K562 (cell line): Measurements from ENCODE around the gene PAK1IP1. TPM values are rescaled to one million over a fixed set of nuclear protein-coding genes. Genes with fewer than 3 reads are reported as not detected.
"Not testable (repeated sequence)": the region's sequence is repeated elsewhere in the genome, so short reads cannot be mapped to it uniquely, and the experiment has no call there.

Source experiments
- ATF1 ChIP-seq, 2 experiments: fragments of 450-650 bp in 1 of 2; IDR thresholded peaks; 2 replicates each; pipeline ENCODE4 v1.6.1; 2016; ENCODE audit warnings: missing compliant biosample characterization in 1 of 2, missing genetic modification characterization in 1 of 2
- CXXC5 ChIP-seq: fragments of 250-450 bp; sonication (Bioruptor Pico); IDR thresholded peaks from 2 replicates; pipeline ENCODE4 v1.8.0; 2022; ENCODE audit warnings: inconsistent platforms, mild to moderate bottlenecking, moderate library complexity
- FOXO4 ChIP-seq: fragments of 450-650 bp; formaldehyde crosslinking; IDR thresholded peaks from 2 replicates; pipeline ENCODE4 v1.4.0; 2020; ENCODE audit warnings: mild to moderate bottlenecking, moderate library complexity
- HOMEZ ChIP-seq: fragments of 250-450 bp; sonication (Bioruptor Pico); IDR thresholded peaks from 2 replicates; pipeline ENCODE4 v1.4.0; 2020; ENCODE audit warnings: mild to moderate bottlenecking, moderate library complexity
- MAFG ChIP-seq: fragments of 450-650 bp; conservative IDR thresholded peaks from 2 replicates; pipeline ENCODE4 v1.6.1; 2016; ENCODE audit warnings: missing genetic modification characterization, missing compliant biosample characterization
- PTTG1 ChIP-seq: fragments of 450-650 bp; IDR thresholded peaks from 2 replicates; pipeline ENCODE4 v1.6.1; 2016; ENCODE audit warnings: low read depth, mild to moderate bottlenecking, missing genetic modification characterization, missing compliant biosample characterization
- RREB1 ChIP-seq: fragments of 250-450 bp; sonication (Bioruptor Pico); IDR thresholded peaks from 2 replicates; pipeline ENCODE4 v1.4.0; 2020
- SMAD3 ChIP-seq: fragments of 450-650 bp; formaldehyde crosslinking; conservative IDR thresholded peaks from 2 replicates; pipeline ENCODE4 v1.4.0; 2020; ENCODE audit warnings: mild to moderate bottlenecking
- SMAD4 ChIP-seq: fragments of 250-450 bp; sonication (Bioruptor Pico); conservative IDR thresholded peaks from 2 replicates; pipeline ENCODE4 v1.8.0; 2021; ENCODE audit warnings: inconsistent platforms, mild to moderate bottlenecking, moderate library complexity
- ZBTB12 ChIP-seq: fragments of 250-450 bp; sonication (Bioruptor Pico); IDR thresholded peaks from 2 replicates; pipeline ENCODE4 v1.4.0; 2020
- ZNF239 ChIP-seq: fragments of 250-450 bp; sonication (Bioruptor Pico); IDR thresholded peaks from 2 replicates; pipeline ENCODE4 v1.4.0; 2020; ENCODE audit warnings: mild to moderate bottlenecking
- ZNF592 ChIP-seq: fragments of 450-650 bp; IDR thresholded peaks from 2 replicates; pipeline ENCODE4 v1.6.1; 2017; ENCODE audit warnings: antibody characterized with exemption, mild to moderate bottlenecking
- polyA plus RNA-seq, 8 experiments: library from polyadenylated mRNA; depleted of rRNA in 4 of 8; stranded (reverse) in 5 of 8; unstranded in 3 of 8; fragments of >200 nt; fragmentation: Nextera tagmentation in 2 of 8; fragmentation: Illumina TruSeq in 1 of 8; extraction: Ambion mirVana in 2 of 8; extraction: Trizol in 1 of 8; gene quantifications; 2 replicates each; pipeline versions ENCODE4 v1.2.1 to v1.2.3, GENCODE V29; 2011 to 2014; ENCODE audit warnings: inconsistent platforms in 1 of 8, missing spikeins in 1 of 8
- total RNA-seq, 7 experiments: library from RNA; depleted of rRNA in 6 of 7; stranded (reverse); fragments of >200 nt in 6 of 7; fragmentation: Illumina TruSeq in 2 of 7; extraction: Trizol in 2 of 7; gene quantifications; 2 replicates each; pipeline versions ENCODE4 v1.2.1 to v1.2.3, GENCODE V29; 2011 to 2021; ENCODE audit warnings: low replicate concordance in 1 of 7

Gene PAK1IP1
- total and polyA plus RNA-seq, 9 of the 15 experiments (the other 6 are each of a cell fraction or from before 2014, with no cell fraction given) = 50.0 to 200 (median 87.0) TPM

GRCh38 chr6:10750568-10750967, 55.8 kb downstream of the PAK1IP1 start (continued):
- TF ChIP-seq RREB1 = peak; percentile 88; the same call in 1 of the 2 replicates
- TF ChIP-seq ZNF592 = peak; percentile 99
- TF ChIP-seq ZNF239 (CRISPR knock-in tag) = peak; percentile 82
- TF ChIP-seq ZBTB12 (CRISPR knock-in tag) = peak; percentile 59; the same call in 1 of the 2 replicates
- not testable (repeated sequence) for TF ChIP-seq ATF1 (CRISPR knock-in tag; IDR thresholded peaks at IDR 0.05)
- 0 out of 2 replicates have a peak, but pooled peaks have one; percentile 20 for TF ChIP-seq ATF1 (tag; IDR thresholded peaks at IDR 0.05)
- 0 out of 2 replicates have a peak, but pooled peaks have one; percentile 41 for TF ChIP-seq FOXO4 (CRISPR knock-in tag)
- TF ChIP-seq SMAD4 = peak; percentile 96
- peak; percentile 92 for TF ChIP-seq CXXC5
- TF ChIP-seq PTTG1 (tag) = peak; percentile 92
- TF ChIP-seq SMAD3 (CRISPR knock-in tag) = peak; percentile 91; the same call in 1 of the 2 replicates
- peak; percentile 36; the same call in 1 of the 2 replicates for TF ChIP-seq MAFG (tag)
- TF ChIP-seq HOMEZ (CRISPR knock-in tag) = 0 out of 2 replicates have a peak, but pooled peaks have one; percentile 26
